NCI-H1048 (cell line): ENCODE measurements around the gene BBX.

Experiments
- DNase-seq: peaks from one replicate; lab custom pipeline; 2025; lab: John Stamatoyannopoulos, UW

BBX gene

GRCh38 chr3:107600780-107601179, 78.0 kb downstream of the BBX start:
- DNase-seq: no peak

DNA sequence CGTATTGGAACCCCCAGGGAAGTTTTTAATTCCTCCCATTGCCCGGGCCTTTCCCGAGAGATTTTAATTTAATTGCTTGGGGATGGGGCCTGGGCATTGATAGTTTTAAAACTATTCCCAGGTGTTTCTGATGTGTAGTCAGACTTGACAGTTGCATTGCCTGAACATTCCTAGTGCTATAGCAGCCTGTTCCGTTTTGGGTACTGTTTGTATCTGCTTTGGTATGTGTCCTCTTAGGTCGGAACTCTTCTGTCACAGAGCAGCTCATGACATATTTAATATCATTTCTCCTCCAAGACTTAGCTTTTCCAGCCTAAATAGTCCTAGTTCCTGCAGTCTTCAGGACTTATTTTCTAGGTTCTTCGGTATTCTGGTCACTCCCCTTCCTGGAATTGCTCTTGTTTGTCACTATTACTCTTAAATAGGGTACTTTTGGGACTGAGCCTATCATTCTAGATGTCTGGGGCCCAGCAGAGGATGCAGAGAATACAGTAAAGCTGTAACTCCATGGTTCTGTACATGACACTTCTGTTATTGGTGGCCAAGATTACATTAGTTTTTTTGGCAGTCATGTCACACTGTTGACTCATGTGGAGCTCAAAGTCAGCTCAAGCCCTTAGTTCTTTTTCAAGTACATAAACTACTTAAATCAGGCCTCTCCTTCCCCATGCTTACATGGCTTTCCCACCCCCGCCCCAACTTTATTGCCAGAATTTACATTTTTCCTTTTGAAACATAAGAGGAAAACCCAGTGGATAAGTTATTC, 81.5 kb downstream of the BBX start:
- DNase-seq: no peak

- no peak for DNase-seq
Observed at GRCh38 chr3:107611775-107612469, 89.2 kb downstream of the BBX start.

DNA sequence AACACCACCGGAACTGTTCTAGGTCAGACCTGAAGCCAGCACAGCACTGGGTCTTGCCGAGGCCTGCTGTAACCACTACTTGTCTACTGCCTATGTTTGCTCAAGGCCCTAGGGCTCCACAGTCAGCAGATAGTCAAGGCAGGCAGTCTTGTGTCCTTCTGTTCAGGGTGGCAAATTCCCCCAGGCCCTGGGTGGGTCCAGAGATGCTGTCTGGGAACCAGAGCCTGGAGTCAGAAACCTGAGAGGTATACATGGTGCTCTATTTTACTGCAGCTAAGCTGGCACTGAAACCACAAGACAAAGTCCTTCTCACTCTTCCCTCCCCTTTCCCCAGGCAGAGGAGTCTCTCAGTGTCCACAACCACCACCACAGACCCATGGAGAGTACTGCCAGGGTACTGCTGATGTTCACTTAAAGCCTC, 89.9 kb downstream of the BBX start:
- no peak for DNase-seq

- no peak for DNase-seq
Observed at GRCh38 chr3:107619549-107619948, 96.8 kb downstream of the BBX start.

GRCh38 chr3:107620534-107620933, 97.8 kb downstream of the BBX start:
- DNase-seq: no peak

GRCh38 chr3:107621465-107621864, 98.7 kb downstream of the BBX start:
- no peak for DNase-seq

DNA sequence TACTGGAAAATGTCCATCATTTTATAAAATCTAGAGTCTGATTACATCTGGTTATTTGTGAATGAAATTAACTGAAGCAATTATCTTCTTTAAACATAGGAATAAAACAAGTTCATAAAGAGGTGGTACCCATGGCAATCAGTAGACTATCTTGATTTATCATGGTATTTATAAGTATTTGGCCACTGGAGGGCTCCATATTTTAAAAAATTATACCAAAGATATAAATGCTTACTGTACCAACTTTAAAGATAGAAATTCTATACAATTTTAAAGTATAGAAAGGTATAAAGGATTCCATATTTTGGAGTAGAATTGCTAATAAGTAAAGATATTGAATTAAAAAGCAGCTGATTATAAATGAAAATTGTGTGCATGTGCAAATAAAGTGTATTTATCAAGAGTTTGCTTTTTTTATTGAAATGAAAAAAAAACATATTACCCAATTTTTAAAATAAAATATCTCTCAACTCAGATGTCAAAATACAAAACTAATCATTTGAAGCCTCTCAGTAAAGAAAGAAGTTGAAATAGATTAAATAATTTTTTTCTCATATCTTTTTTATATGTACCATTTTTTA, 105.3 kb downstream of the BBX start:
- DNase-seq: no peak

GRCh38 chr3:107629566-107629965, 106.8 kb downstream of the BBX start:
- DNase-seq: no peak

GRCh38 chr3:107630779-107631178, 108.0 kb downstream of the BBX start:
- no peak for DNase-seq

GRCh38 chr3:107632576-107632975, 109.8 kb downstream of the BBX start:
- DNase-seq: no peak

GRCh38 chr3:107633327-107634098, 110.8 kb downstream of the BBX start:
- DNase-seq: no peak

DNA sequence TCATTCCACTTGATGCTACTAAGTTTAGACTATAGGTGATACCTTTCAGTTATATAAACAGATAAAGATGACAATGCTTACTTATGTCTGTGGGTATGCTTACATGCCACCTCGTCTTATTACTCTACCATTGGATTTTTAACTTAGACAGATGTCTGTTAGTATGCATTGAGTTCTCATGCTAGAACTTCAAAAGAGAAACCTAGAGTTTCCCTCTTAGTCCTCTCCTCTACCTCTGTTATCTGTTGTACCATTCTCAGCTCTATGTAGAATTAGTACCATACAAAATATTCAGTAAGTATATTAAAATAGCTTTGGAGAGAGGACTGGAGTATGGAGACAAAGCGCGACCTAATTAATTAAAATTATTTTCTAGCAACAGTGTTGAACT, 111.3 kb downstream of the BBX start:
- no peak for DNase-seq

DNA sequence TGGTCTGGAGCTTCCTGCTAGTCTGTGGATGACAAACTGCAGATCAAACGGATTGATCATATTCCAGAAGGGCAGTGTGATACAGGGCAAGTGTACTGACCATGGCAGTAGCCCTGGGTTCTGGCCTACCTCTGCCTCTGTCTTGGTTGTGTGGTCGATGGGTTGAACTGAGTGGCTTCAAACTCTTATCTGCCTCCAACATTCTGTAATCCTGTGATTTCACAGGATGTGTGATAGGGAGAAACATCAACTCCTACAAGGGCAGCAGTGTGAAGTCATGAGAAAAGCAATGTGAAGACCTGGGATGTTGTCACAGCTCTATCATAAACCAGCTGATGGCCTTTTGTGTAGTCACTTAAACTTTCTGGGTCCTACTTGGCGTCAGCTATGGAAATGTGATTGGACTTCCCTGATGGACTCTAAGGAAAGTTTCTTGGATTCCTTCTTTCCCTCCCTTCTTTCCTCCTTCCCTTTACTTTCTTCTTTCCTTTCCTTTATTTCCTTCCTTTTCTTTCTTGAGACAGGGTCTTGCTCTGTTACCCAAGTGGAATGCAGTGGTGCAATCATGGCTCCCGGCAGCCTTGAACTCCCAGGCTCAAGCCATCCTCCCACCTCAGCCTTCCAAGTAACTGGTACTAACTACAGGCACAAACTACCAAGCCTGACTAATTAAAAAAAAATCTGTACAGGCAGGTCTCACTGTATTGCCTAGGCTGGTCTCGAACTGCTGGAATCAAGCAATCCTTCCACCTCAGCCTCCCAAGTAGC, 114.8 kb downstream of the BBX start:
- no peak for DNase-seq

GRCh38 chr3:107641572-107642307, 119.0 kb downstream of the BBX start:
- DNase-seq: no peak

GRCh38 chr3:107643038-107643883, 120.5 kb downstream of the BBX start:
- no peak for DNase-seq

DNA sequence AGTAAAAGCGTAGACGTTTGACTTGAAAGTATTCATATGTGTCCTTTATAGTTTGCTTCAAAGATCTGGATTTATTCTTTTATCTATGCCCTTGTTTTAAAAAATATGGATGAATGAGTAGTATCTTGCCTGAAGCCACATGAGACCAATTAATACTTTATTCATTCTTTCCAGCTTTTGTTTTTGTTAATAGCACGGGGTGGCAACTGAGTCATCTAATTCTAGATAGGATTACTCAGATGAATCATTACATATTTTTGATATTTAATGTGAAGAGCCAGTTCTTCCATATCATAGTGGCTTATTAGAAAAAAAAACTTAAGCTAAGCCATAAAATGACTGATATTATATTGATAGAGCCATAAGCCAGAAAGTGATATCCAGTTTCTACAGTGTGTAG, 121.9 kb downstream of the BBX start:
- no peak for DNase-seq

GRCh38 chr3:107650788-107651187, 128.0 kb downstream of the BBX start:
- DNase-seq: no peak

DNA sequence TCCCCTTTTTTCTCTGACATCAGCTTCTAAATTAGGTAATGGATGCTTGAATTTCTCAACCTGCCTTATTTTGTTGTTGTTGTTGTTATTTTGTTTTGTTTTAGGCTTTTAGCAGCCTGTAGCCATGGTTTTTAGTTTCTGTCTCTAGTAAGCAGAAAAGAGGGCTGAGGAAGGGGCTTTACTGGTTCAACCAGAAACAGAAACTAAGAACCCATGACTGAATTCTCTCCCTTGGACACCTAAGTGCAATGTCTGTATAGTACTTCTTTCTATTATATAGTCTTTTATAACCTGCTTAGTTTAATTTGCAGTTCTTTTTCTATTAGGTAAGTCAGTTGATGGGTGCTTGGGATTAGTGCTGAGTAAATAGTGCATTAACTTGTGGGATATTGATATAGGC, 129.0 kb downstream of the BBX start:
- DNase-seq: no peak

DNA sequence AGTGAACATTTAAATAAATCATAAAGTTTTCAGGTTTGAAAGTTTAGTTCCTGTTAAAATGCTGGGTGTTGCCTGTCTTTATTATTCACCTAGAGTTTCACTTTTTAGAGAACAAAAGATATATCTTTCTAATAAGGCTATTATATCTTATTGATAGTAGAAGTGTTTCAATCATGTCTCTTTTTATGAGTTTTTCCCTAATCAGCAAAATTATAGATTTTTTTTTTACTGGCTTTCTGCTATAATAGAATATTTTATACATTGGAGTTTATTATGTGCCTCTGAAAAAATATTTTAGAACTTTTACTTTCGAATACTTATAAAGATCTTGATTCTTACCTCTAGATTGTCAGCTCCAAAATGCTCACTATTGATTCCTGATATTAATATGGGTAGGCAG, 131.5 kb downstream of the BBX start:
- DNase-seq: no peak
